Right lobe of liver (tissue), 4 donors: ENCODE results near the gene APBA2.

ENCODE experiments used
- CTCF ChIP-seq, 4 donors: fragments of 200-600 bp in 3 of 4; fragments of 450-650 bp in 1 of 4; IDR thresholded peaks; one replicate each; pipeline versions ENCODE4 v1.5.1 to v1.8.0; 2016 to 2022; ENCODE audit warnings: antibody characterized with exemption in 4 of 4, mild to moderate bottlenecking in 2 of 4
- POLR2A ChIP-seq: fragments of 450-650 bp; IDR thresholded peaks from one replicate; pipeline ENCODE4 v1.6.1; 2017; ENCODE audit warnings: antibody characterized with exemption, mild to moderate bottlenecking
- donor health status: DM: no; HTN: no; CAD: no.
- donor health status: DM: no; HTN: no; CAD: no.
- donor health status: DM: no; HTN: yes; CAD: no.

DNA sequence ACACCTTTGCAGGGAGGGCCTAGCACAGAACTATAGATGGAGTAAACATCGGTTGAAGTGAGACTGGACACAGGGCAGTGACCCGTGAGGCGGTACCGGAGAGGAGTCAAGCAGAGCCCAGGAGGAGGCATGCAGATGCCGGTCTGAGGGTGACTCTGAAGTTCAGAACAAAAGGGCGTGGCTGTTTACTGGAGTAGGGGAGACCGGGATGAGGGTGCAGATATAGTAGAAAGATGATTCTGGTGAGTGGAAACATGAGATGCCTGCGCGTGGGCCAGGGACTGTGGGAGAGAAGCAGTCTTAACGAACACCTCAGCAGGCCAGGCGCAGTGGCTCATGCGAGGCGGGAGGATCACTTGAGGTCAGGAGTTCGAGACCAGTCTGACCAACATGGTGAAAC, 270.7 kb downstream of the APBA2 start:
- TF ChIP-seq CTCF (IDR thresholded peaks at IDR 0.05) (no peak), POLR2A (no peak)
